Nucleus accumbens (tissue), 56 donors: Measurements from ENCODE around the gene MYL12A.

Source experiments
- DNase-seq, 56 donors: peaks; one replicate each; lab custom pipeline; 2025; lab: John Stamatoyannopoulos, UW

The MYL12A gene

DNA sequence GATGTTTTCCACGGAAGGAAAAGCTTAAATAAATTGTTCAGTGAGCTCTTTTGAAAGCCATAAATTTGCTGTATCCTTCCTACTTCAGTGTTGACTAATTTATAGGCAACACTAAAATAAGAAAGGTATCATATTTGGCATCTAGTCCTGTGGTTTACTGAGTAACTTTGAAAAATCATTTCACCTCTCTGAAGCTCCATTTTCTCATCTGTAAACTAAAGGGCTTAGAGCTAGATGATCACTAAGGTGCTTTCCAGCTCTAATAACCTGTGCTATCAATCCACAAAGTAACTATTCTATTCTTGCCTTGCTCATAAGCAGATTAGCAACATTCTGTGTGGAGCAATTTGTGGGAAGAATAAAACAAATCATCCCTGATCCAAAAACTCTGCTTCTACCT is 24.2 kb upstream of the MYL12A start:
- DNase-seq, result no peak

DNA sequence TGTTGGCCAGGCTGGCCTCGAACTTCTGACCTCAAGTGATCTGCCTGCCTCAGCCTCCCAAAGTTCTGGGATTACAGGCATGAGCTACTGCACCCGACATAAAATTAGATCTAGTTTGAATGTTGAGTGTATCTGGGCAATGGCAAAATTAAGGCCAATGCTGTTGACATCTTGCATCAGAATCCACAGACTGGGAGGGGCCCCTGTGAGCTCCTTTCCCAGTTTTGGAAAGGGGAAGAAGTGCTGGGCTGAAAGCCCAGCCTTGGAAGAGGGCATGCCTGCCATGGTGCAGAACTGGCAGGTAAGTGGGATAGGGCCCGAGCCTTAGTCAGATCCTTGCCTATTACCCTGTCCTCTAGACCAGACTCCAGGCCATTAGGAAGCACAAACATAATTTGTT is 23.4 kb upstream of the MYL12A start:
- no peak for DNase-seq

GRCh38 chr18:3225588-3225987 is 22.0 kb upstream of the MYL12A start:
- DNase-seq, result no peak

DNA sequence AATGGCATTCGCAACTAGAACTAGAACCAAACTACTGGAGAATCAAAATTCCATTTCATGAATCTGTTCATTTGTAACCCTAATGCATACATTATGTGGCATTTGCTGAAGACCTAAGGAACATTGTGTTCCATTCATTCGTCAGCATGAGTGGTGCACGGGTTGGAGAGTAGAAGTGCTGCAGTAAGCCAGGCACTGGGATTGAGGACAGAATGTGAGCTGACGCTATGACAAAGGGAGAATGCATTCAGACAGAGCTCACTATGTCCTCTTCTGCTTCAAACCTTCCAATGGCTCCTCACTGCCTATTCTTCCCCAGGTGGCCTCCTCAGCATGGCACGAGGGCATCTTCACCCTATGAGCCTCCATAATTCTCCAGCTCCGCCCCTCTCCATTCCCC is 21.6 kb upstream of the MYL12A start:
- DNase-seq, result no peak

DNA sequence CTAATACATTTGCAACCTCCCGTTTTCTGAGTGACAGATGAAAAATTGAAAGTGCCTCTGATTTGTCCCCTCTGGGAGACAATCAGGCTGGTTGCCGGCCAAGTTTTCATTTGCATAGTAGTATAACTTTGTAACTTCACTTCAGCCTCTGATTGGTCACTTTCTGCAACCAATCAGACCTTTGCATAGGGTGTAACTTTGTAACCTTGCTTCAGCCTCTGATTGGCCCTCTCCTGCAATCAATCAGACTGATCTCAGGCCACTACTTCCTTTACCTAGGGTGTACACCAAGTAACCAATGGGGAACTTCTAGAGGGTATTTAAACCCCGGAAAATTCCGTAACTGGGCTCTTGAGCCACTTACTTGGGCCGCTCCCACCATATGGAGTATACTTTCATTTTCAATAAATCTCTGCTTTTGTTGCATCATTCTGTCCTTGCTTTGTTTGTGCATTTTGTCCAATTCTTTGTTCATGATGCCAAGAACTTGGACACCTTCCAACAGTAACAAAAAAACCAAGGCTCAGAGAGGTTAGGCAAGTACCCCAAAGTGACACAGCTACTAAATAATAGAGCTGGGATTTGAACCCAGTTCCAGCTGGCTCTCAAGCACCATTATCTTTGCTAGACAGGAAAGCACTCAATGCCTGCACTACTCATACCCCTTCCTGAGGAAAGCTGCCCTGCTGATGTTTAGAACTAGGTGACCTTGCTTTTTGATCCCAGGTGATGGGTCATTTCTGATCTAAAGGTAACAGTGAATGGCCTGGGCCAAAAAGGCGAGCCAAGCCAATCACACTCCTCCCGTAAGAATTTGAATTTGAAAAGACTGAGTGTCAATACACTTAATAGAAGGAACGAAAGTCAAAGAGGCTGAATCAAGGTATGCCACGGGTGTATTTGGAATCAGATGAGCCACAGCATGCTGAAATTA is 16.9 kb upstream of the MYL12A start:
- no peak for DNase-seq

GRCh38 chr18:3233004-3233403 is 14.6 kb upstream of the MYL12A start:
- DNase-seq, result no peak

DNA sequence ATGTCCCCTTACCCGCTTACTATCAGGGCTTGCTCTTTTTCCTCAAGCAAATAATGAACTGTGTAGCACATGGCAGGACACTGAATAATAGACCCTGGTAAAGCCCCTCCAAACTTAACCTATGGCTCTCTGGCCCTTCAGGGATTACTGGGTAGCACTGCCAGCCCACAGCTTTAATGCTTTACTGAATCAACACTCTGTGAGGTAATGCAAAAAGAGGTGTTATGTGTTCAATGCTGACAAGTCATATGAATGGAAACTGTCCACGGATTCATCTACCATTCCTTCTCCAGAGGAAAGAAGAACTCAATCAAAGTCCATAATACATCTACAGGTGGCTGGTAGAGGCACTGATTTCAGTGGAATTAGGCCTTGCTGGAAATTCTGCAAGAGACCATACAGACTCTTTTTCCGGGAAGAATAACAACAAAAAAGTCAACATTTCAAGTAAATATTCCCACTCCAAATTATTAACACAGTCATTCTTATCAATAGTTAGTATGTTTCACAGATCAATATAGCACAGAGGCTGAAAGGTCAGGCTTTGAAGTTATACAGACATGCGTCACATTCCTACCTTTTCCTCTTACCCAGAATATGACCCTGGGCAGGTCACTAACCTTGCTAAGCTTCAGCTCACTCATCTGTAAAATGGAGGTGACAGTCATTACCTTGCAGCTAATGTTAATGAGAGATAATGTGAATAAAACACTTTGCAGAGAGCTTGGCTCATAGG is 14.0 kb upstream of the MYL12A start:
- DNase-seq, result no peak

DNA sequence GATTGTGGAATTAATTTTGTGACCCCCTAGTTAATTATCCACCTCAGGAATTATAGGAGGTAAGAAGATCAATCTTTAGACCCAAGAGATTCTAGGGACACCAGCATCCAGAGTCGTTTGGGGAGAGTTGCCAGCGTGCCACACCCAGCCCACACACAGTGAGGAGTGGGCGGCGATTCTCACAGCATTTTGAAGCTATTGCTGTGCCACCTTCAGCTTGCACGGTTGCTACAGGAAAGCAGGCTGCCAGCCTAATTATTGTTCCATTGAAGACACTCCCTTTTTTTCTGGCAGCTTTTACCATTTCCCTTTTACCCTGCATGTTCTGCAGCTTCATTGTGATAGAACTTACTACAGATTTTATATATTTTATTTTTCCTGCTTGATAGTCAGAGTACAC is 13.1 kb upstream of the MYL12A start:
- peak in 38 of 56 donors; percentile 2 to 75 (median 26) for DNase-seq

DNA sequence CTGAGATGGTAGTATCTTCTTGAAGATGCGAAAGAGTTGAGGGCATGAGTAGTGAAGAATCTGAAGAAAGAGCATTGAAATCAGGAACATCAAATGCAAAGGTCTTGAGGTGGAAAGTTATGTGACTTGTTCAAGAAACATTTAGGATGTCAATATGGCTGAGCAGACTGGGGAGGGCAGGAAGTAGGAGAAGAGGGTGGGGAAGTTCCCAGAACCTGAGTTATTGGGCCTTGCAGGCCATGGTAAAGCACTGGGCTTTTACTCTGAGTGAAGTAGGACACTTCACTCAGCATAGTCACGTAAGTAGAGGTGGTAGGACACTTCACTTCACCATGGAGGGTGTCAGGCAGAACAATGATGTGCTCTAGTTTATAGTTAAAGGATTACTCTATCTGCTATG is 11.8 kb upstream of the MYL12A start:
- DNase-seq, result no peak

DNA sequence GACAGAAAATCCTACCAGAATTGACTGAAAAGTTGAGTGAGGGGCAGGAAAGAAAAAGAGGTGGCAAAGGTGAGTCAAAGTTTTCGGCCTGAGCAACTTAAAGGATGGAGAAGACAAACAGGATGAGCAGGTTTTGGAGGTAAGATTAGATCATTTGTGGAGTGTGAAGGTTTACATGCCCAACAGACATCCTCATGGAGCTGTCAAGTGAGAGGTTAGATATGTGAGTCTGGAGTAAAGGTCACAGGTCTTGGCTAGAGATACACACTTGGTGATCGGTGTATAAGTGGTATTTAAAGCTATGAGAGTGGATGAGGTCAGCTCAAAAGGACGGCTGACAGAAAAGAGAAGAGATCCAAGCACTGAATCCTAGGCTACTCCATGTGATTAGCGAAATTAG is 11.1 kb upstream of the MYL12A start:
- no peak for DNase-seq

GRCh38 chr18:3238742-3239141 is 8.9 kb upstream of the MYL12A start:
- DNase-seq, result no peak

GRCh38 chr18:3245185-3245564 is 2.4 kb upstream of the MYL12A start:
- DNase-seq, result no peak

- peak in 54 of 56 donors; percentile 29 to 88 (median 72) for DNase-seq
Observed at GRCh38 chr18:3245853-3246634, 1.6 kb upstream of the MYL12A start.

DNA sequence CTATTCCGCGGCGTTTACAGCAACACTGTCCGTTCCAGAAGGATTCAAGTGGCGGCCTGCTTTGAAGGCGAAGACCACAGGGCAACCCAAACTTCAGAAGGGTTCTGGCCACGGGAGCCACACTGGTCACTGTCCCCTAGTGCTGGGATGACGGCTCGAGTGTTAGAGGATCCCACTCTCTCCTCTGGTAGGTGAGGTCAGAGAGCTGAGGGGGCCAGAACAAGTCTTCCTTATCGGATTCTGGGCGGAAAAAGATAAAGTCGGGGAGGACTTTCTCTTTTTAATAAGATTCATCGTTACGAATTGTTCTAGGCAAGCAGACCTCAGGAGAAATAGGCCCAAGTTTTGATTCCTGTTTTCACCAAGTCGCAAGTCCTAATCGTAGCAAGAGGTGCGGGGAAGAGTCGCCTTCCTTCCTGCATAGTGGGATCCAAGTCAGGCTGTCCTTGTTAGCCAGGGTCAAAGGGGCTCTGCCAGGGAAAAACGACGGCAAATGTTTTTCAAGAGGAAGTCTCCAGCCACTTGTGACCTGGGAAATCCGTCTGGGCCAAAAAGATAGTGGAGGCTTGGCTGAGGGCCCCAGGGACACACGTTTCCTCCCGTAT is 864 bp upstream of the MYL12A start:
- DNase-seq, result peak in 31 of 56 donors; percentile 5 to 73 (median 32)

DNA sequence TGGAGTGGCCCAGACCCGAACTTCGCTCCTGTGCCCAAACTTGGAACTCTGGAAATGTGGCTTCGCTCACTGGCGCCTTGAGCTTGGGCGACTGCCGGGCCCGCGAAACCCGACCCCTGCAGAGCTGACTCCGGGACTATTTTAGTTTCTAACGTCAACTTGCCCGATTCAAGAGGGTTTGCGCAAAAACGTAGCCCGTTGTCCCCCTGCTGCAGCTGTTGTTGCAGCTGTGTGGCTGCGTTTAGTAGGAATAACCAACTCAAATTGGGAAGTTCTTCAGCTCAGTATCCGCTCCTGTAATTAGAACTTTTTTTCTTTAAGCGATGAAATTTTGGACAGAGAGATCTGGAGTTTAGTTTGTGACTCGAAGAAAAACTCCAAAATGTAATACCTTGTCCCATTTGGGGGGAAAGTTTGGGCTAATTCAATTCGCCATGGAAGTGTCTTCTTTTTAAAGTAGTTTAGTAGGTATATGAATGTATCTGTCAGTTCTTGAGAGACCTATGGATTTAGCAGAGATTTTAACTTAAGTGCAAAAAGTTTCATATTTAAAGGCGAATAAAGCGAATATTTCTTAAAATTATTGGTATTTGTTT is 559 bp downstream of the MYL12A start:
- DNase-seq, result peak in 6 of 56 donors; percentile 35 to 59 (median 46)

DNA sequence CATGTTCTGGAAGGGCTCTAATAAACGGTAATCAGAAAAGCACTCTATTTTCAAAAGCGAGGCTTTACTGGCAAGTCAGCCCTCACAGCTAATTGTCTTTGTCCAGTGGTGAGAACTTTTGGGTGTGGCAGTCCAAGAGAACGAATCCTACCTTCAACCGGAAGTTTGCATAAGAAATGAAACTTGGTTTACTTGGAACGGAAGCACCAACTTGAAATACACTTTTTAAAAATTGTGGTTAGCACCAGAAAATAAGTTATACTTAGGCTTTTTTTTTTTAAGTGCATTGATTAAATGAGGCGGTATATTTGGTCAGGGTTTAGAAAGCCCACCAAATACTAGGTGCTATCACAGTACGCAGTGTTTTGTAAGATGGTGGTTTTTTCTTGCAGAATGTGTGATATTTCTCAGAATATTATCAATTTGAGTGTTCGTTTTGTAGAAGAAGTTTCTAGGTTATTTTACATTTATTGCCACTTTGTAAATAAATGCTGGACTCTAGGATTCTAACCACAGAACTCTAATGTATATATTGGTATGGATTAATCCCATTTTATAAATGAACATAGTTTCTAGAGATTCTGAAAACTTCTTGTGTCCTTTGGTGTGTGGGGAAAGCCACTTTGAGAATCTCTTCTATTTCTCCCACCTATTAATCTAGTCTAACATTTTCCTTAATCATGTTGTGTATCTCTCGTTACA is 1.2 kb downstream of the MYL12A start:
- no peak for DNase-seq

GRCh38 chr18:3250237-3251107 is 2.9 kb downstream of the MYL12A start:
- no peak for DNase-seq

DNA sequence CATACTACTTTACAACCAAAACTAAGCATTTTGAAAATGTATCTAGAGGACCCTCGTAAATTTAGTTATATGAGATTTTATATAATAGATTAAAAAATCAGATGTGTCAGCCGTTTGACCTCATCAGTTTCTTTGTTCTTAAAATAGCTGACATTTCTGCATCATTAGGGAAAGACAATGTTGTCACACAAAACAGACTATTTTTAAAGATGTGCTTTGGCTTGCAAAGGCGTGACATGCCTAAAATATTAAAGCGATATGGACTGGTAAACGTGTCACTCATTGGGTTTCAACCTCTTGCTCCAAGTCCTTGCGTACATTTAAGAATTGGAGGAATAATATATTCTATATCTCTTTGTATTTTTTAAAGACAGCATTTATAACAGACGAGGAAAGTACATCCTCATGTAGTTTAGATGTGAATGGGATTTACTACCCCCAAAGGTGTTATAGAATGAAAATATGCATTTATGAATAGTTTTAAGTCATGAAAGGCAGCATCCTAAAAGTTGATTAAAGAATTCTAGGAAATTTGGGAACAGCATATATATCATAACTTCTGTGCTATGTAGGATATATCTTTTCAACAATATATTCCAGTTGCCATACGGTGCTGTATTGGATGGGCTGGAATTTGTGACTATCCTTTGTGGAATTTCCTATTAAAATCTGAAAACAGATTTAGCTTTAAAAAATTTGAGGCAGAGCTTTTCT is 3.8 kb downstream of the MYL12A start:
- DNase-seq, result no peak
